Measurements from ENCODE around the gene RIT1.

Gene RIT1

GRCh38 chr1:155864393-155864792 lies 46.8 kb downstream of the RIT1 start:
- Histone ChIP-seq H3K36me3 (ENCODE audit: control insufficient read depth, insufficient read depth, low read length) (no peaks in the 10 kb centered on the region), H3K9ac (ENCODE audit: low read length) (no peak overlapping the region), H3K4ac (ENCODE audit: low read depth, low read length) (no peak overlapping the region)

GRCh38 chr1:155861896-155862295 lies 49.3 kb downstream of the RIT1 start:
- Histone ChIP-seq H3K4me3 (ENCODE audit: low read length) (no peak overlapping the region), H3K27ac (ENCODE audit: low read depth, low read length) (no peak overlapping the region)

More at GRCh38 chr1:155864393-155864792, 46.8 kb downstream of the RIT1 start:
- DNase-seq = no peak
- H3K79me1 ChIP-seq (ENCODE audit: low read length) = no peaks in the 10 kb centered on the region
- H2BK15ac ChIP-seq (replicated peaks; ENCODE audit: low read depth) = no peak overlapping the region
- no peak overlapping the region for H3K18ac ChIP-seq (ENCODE audit: low read length)
- H2AK5ac ChIP-seq (ENCODE audit: low read length) = no peak overlapping the region
- H3K4me1 ChIP-seq (ENCODE audit: control insufficient read depth, low read depth, low read length) = no peaks in the 10 kb centered on the region
- H3K4me3 ChIP-seq (ENCODE audit: low read length) = no peak overlapping the region
- no peak overlapping the region for H3K27ac ChIP-seq (ENCODE audit: low read depth, low read length)
- H3K27me3 ChIP-seq (ENCODE audit: insufficient read depth, low read length, poor library complexity) = no peaks in the 10 kb centered on the region
- H4K8ac ChIP-seq (ENCODE audit: low read depth, low read length) = no peak overlapping the region
- no peak overlapping the region for H3K23ac ChIP-seq (ENCODE audit: low read length)
- H2BK5ac ChIP-seq (ENCODE audit: low read length) = no peak overlapping the region
- no peaks in the 10 kb centered on the region for H3K79me2 ChIP-seq (ENCODE audit: control insufficient read depth, insufficient read depth, low read length)
- H3K4me2 ChIP-seq (ENCODE audit: low read length) = no peak overlapping the region
- H2BK120ac ChIP-seq (ENCODE audit: low read depth, low read length) = no peak overlapping the region
- no peak overlapping the region for H4K5ac ChIP-seq (ENCODE audit: low read length)
- H3K56ac ChIP-seq (ENCODE audit: low read length) = no peak overlapping the region

GRCh38 chr1:155860970-155861510 lies 50.1 kb downstream of the RIT1 start:
- no peak overlapping the region for H4K5ac ChIP-seq (ENCODE audit: low read length)
- no peaks in the 10 kb centered on the region for H3K27me3 ChIP-seq (ENCODE audit: insufficient read depth, low read length, poor library complexity)
- H2AK5ac ChIP-seq (ENCODE audit: low read length) = no peak overlapping the region
- WGBS (ENCODE audit: extremely low coverage, insufficient coverage, low lambda C conversion rate) = no CpG with 5 or more reads among the region's 2 CpGs
- H3K79me2 ChIP-seq (ENCODE audit: control insufficient read depth, insufficient read depth, low read length) = peaks cover 7% of the 10 kb centered on the region
- H2BK15ac ChIP-seq (replicated peaks; ENCODE audit: low read depth) = no peak overlapping the region
- no peak for DNase-seq
- H3K4me2 ChIP-seq (ENCODE audit: low read length) = no peak overlapping the region
- no peak overlapping the region for H2BK120ac ChIP-seq (ENCODE audit: low read depth, low read length)
- H3K23ac ChIP-seq (ENCODE audit: low read length) = no peak overlapping the region
- H3K9ac ChIP-seq (ENCODE audit: low read length) = peak overlapping the region; percentile 52
- H3K56ac ChIP-seq (ENCODE audit: low read length) = peak overlapping the region; percentile 9
- no peak overlapping the region for H3K4me3 ChIP-seq (ENCODE audit: low read length)
- no peak overlapping the region for H2BK5ac ChIP-seq (ENCODE audit: low read length)
- H3K18ac ChIP-seq (ENCODE audit: low read length) = no peak overlapping the region
- no peak overlapping the region for H3K4ac ChIP-seq (ENCODE audit: low read depth, low read length)
- no peaks in the 10 kb centered on the region for H3K36me3 ChIP-seq (ENCODE audit: control insufficient read depth, insufficient read depth, low read length)
- H3K27ac ChIP-seq (ENCODE audit: low read depth, low read length) = no peak overlapping the region
- H3K4me1 ChIP-seq (ENCODE audit: control insufficient read depth, low read depth, low read length) = no peaks in the 10 kb centered on the region
- peaks cover 2% of the 10 kb centered on the region for H3K79me1 ChIP-seq (ENCODE audit: low read length)
- no peak overlapping the region for H4K8ac ChIP-seq (ENCODE audit: low read depth, low read length)

More at GRCh38 chr1:155861896-155862295, 49.3 kb downstream of the RIT1 start:
- H2BK120ac ChIP-seq (ENCODE audit: low read depth, low read length) = no peak overlapping the region
- no peaks in the 10 kb centered on the region for H3K4me1 ChIP-seq (ENCODE audit: control insufficient read depth, low read depth, low read length)
- no peak overlapping the region for H2AK5ac ChIP-seq (ENCODE audit: low read length)
- no peaks in the 10 kb centered on the region for H3K79me2 ChIP-seq (ENCODE audit: control insufficient read depth, insufficient read depth, low read length)
- no peak overlapping the region for H3K23ac ChIP-seq (ENCODE audit: low read length)
- no peak overlapping the region for H3K4ac ChIP-seq (ENCODE audit: low read depth, low read length)
- no peak overlapping the region for H3K4me2 ChIP-seq (ENCODE audit: low read length)
- no peak overlapping the region for H3K18ac ChIP-seq (ENCODE audit: low read length)
- no peak overlapping the region for H4K5ac ChIP-seq (ENCODE audit: low read length)
- H3K36me3 ChIP-seq (ENCODE audit: control insufficient read depth, insufficient read depth, low read length) = no peaks in the 10 kb centered on the region
- no peak for DNase-seq
- H3K79me1 ChIP-seq (ENCODE audit: low read length) = no peaks in the 10 kb centered on the region
- H4K8ac ChIP-seq (ENCODE audit: low read depth, low read length) = no peak overlapping the region
- no peak overlapping the region for H2BK5ac ChIP-seq (ENCODE audit: low read length)
- no CpG with 5 or more reads among the region's 2 CpGs for WGBS (ENCODE audit: extremely low coverage, insufficient coverage, low lambda C conversion rate)
- H3K9ac ChIP-seq (ENCODE audit: low read length) = no peak overlapping the region
- no peaks in the 10 kb centered on the region for H3K27me3 ChIP-seq (ENCODE audit: insufficient read depth, low read length, poor library complexity)
- no peak overlapping the region for H2BK15ac ChIP-seq (replicated peaks; ENCODE audit: low read depth)
- no peak overlapping the region for H3K56ac ChIP-seq (ENCODE audit: low read length)

GRCh38 chr1:155859881-155860871 lies 51.0 kb downstream of the RIT1 start:
- no peaks in the 10 kb centered on the region for H3K36me3 ChIP-seq (ENCODE audit: control insufficient read depth, insufficient read depth, low read length)
- H3K18ac ChIP-seq (ENCODE audit: low read length) = no peak overlapping the region
- H2BK120ac ChIP-seq (ENCODE audit: low read depth, low read length) = no peak overlapping the region
- H3K23ac ChIP-seq (ENCODE audit: low read length) = no peak overlapping the region
- H3K27ac ChIP-seq (ENCODE audit: low read depth, low read length) = no peak overlapping the region
- no peak overlapping the region for H4K8ac ChIP-seq (ENCODE audit: low read depth, low read length)
- no peak overlapping the region for H3K4ac ChIP-seq (ENCODE audit: low read depth, low read length)
- H3K4me1 ChIP-seq (ENCODE audit: control insufficient read depth, low read depth, low read length) = no peaks in the 10 kb centered on the region
- WGBS (ENCODE audit: extremely low coverage, insufficient coverage, low lambda C conversion rate) = no CpG with 5 or more reads among the region's 35 CpGs
- H2BK15ac ChIP-seq (replicated peaks; ENCODE audit: low read depth) = no peak overlapping the region
- peaks cover 7% of the 10 kb centered on the region for H3K79me2 ChIP-seq (ENCODE audit: control insufficient read depth, insufficient read depth, low read length)
- H3K27me3 ChIP-seq (ENCODE audit: insufficient read depth, low read length, poor library complexity) = no peaks in the 10 kb centered on the region
- H2AK5ac ChIP-seq (ENCODE audit: low read length) = no peak overlapping the region
- H4K5ac ChIP-seq (ENCODE audit: low read length) = no peak overlapping the region
- H3K9ac ChIP-seq (ENCODE audit: low read length) = peak overlapping the region; percentile 52
- peaks cover 2% of the 10 kb centered on the region for H3K79me1 ChIP-seq (ENCODE audit: low read length)
- peak overlapping the region; percentile 43 for H3K4me2 ChIP-seq (ENCODE audit: low read length)
- H2BK5ac ChIP-seq (ENCODE audit: low read length) = no peak overlapping the region
- peak overlapping the region; percentile 49 for H3K4me3 ChIP-seq (ENCODE audit: low read length)
- peak overlapping the region; percentile 81 for H3K56ac ChIP-seq (ENCODE audit: low read length)
- DNase-seq = peak; percentile 81

- Histone ChIP-seq H3K56ac (ENCODE audit: low read length) (peak within 1 kb of the TSS; percentile 81), H3K79me2 (ENCODE audit: control insufficient read depth, insufficient read depth, low read length) (peaks cover 7% of the 10 kb centered on the region), H3K27me3 (ENCODE audit: insufficient read depth, low read length, poor library complexity) (no peaks in the 10 kb centered on the region), H3K36me3 (ENCODE audit: control insufficient read depth, insufficient read depth, low read length) (no peaks in the 10 kb centered on the region), H2BK120ac (ENCODE audit: low read depth, low read length) (no peak within 1 kb of the TSS), H4K5ac (ENCODE audit: low read length) (peak within 1 kb of the TSS; percentile 89), H3K18ac (ENCODE audit: low read length) (no peak within 1 kb of the TSS), H3K4me2 (ENCODE audit: low read length) (peak within 1 kb of the TSS; percentile 48), H3K79me1 (ENCODE audit: low read length) (peaks cover 2% of the 10 kb centered on the region), H3K4me1 (ENCODE audit: control insufficient read depth, low read depth, low read length) (no peaks in the 10 kb centered on the region), H2BK5ac (ENCODE audit: low read length) (no peak within 1 kb of the TSS), H3K4me3 (ENCODE audit: low read length) (peak within 1 kb of the TSS; percentile 49), H3K23ac (ENCODE audit: low read length) (no peak within 1 kb of the TSS), H2AK5ac (ENCODE audit: low read length) (no peak within 1 kb of the TSS), H3K27ac (ENCODE audit: low read depth, low read length) (no peak within 1 kb of the TSS), H4K8ac (ENCODE audit: low read depth, low read length) (no peak within 1 kb of the TSS), H2BK15ac (replicated peaks; ENCODE audit: low read depth) (no peak within 1 kb of the TSS), H3K4ac (ENCODE audit: low read depth, low read length) (no peak within 1 kb of the TSS), H3K9ac (ENCODE audit: low read length) (peak within 1 kb of the TSS; percentile 74)
- WGBS (ENCODE audit: extremely low coverage, insufficient coverage, low lambda C conversion rate) = no CpG with 5 or more reads among the region's 33 CpGs
- DNase-seq = peak; percentile 99
These were observed 51.8 kb downstream of the RIT1 start, which contains the start of gene SYT11 for GRCh38 chr1:155859234-155859829. TSS of gene SYT11 (plus strand) at chr1:155859567. CDS start at chr1:155859762, 195 bp downstream.

All from mesendoderm (in vitro differentiated cells).